Fibroblast of villous mesenchyme (primary cell): ENCODE measurements around the gene ZNF644. TPM values are rescaled to one million over a fixed set of nuclear protein-coding genes. Genes with fewer than 3 reads are reported as not detected.
"Not testable (repeated sequence)": the region's sequence is repeated elsewhere in the genome, so short reads cannot be mapped to it uniquely, and the experiment has no call there.

Experiments used
- DNase-seq: peaks from one replicate; pipeline ENCODE4 v3.0.0-alpha.2; 2010; ENCODE audit warnings: low read depth
- H3K4me3 ChIP-seq: 2 replicates; pipeline ENCODE4 v1.5.1; 2011; ENCODE audit warnings: low read depth, mild to moderate bottlenecking, low read length
- total RNA-seq: library from RNA; depleted of rRNA; stranded (reverse); fragments of >200 nt; gene quantifications from 2 replicates; pipeline ENCODE4 v1.2.3, GENCODE V29; 2012
- TF ChIP-seq, protein P1 (sequence below): IDR thresholded peaks from 2 replicates; pipeline ENCODE4 v1.5.1; 2012; ENCODE audit warnings: low read depth, mild to moderate bottlenecking, low read length; ENCODE audit not compliant: insufficient read depth

ZNF644 gene
- total RNA-seq, 1 donor: 92.4 TPM

DNA sequence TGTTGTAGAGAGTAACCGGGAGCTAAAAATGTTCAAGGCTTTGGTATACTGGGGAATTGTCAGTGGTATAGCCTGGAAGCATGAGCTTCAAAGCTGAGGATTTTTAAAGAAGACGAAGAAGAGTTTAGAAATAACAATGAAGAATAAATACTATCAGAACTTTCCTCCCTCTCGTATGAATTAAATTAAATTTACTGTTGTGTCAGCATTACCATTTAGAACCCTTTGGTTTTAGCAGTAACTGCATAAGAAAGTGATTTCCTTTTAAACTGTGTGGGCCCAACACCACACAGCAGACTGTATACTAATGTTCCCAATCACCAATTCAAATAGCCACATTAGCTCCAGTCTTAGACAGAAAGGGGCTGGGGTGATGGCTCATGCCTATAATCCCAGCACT is 122.6 kb downstream of the ZNF644 start:
- DNase-seq: no peak
- H3K4me3 ChIP-seq: no peak overlapping the region
- TF ChIP-seq, protein P1, sequence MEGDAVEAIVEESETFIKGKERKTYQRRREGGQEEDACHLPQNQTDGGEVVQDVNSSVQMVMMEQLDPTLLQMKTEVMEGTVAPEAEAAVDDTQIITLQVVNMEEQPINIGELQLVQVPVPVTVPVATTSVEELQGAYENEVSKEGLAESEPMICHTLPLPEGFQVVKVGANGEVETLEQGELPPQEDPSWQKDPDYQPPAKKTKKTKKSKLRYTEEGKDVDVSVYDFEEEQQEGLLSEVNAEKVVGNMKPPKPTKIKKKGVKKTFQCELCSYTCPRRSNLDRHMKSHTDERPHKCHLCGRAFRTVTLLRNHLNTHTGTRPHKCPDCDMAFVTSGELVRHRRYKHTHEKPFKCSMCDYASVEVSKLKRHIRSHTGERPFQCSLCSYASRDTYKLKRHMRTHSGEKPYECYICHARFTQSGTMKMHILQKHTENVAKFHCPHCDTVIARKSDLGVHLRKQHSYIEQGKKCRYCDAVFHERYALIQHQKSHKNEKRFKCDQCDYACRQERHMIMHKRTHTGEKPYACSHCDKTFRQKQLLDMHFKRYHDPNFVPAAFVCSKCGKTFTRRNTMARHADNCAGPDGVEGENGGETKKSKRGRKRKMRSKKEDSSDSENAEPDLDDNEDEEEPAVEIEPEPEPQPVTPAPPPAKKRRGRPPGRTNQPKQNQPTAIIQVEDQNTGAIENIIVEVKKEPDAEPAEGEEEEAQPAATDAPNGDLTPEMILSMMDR: no peak

DNA sequence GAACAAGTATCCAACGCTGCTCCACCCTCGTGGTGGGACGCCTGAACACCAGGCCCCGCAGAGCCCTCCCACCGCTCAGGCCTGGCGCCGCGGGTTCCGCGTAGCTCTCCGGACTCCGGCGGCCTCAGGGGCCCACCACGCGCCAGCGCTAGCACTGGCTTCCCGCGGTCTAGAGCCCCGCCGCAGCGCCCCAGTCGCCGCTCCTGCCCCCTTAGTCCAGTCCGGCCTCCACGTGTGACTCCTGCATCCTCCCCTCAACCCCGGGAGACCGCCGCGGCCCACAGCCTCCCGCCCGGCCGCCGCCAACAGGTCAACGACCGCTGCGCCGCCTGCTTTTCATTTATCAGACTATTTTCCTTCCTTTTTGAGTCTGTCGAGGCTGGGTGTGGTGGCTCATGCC is 128.2 kb downstream of the ZNF644 start:
- H3K4me3 ChIP-seq, DNase-seq: not testable (repeated sequence)

DNA sequence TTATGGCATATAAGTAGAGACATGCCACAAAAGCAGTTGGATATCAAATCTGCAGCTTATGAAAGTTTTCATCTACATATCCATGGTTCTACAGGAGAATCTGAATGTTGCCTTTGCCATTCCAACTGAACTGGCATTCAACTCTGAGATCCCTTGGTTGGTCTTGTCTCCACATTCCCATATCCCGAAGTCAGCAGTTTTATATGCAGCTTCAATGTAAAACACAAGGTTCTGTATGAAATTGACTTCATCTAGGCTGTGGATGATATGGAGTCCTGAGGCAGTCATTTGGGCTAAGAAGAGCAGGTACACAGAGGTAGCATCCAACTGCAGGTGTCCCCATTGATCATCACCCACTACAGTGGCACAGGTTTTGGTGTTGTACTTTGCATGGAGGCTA is 129.0 kb downstream of the ZNF644 start:
- DNase-seq, H3K4me3 ChIP-seq: not testable (repeated sequence)

DNA sequence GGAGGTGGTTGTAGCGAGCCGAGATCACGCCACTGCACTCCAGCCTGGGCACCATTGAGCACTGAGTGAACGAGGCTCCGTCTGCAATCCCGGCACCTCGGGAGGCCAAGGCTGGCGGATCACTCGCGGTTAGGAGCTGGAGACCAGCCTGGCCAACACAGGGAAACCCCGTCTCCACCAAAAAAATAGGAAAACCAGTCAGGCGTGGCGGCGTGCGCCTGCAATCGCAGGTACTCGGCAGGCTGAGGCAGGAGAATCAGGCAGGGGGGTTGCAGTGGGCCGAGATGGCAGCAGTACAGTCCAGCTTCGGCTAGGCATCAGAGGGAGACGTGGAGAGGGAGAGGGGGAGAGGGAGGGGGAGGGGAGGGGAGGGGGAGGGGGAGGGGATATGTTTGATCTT is 129.6 kb downstream of the ZNF644 start:
- not testable (repeated sequence) for DNase-seq, H3K4me3 ChIP-seq

DNA sequence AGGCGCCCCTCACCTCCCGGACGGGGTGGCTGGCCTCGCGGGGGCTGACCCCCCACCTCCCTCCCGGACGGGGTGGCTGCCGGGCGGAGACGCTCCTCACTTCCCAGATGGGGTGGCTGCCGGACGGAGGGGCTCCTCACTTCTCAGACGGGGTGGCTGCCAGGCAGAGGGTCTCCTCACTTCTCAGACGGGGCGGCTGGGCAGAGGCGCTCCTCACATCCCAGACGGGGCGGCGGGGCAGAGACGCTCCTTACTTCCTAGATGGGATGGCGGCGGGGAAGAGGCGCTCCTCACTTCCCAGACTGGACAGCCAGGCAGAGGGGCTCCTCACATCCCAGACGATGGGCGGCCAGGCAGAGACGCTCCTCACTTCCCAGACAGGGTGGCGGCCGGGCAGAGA is 130.1 kb downstream of the ZNF644 start:
- not testable (repeated sequence) for DNase-seq, H3K4me3 ChIP-seq

DNA sequence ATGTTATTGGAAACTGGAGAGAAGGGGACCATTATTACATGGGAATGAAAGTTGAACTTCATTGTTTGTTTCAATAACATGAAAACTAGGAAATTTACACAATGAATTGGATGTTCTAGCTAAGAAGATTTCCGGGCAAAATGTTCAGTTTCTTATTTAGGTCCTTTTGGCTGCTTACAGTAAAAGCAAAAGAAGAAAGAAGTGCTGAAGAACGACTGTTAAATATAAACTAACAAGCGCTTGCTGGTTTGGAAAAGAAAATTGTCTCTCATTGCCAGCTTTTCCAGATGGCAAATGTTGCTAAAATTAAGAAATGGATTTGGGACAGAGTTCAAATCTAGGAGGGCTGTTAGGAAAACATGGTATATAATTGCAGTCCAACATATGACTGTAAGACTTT is 139.6 kb downstream of the ZNF644 start:
- TF ChIP-seq, protein P1: no peak
- no peak overlapping the region for H3K4me3 ChIP-seq
- no peak for DNase-seq

DNA sequence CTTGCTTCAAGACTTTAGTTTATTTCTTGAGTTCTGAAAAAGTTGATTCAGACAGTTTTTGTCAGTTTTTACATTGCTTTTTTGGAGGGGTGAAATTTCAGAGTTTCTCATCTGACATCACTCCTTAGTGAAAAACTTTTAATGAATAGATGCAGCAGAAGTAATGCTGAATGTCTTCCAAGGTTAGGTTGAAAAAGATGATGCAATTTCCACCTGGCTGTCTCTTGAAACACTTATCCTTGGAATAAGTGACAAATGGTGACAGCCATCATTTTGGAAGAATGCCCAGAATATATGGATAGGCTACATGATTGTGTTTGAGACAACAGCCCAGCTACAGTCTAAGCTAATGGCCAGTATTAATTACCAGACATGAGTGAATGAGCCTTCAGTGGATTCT is 140.8 kb downstream of the ZNF644 start:
- TF ChIP-seq, protein P1: no peak
- H3K4me3 ChIP-seq: no peak overlapping the region
- DNase-seq: no peak

DNA sequence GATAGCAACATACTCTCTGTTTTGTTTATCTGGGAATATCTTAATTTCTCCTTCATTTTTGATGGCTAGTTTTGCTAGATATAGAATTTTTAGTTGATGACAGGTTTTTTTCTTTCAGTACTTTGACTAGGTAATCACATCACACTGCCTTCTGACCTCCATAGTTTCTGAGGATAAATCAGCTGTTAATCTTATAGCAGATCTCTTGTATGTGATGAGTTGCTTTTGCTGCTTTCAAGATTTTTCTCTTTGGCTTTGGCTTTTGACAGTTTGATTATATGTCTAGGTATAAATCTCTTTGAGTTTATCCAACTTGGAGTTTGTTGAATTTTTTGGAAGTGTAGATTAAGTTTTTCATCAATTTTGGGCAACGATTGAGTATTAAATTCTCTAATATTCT is 142.6 kb downstream of the ZNF644 start:
- H3K4me3 ChIP-seq: no peak overlapping the region
- TF ChIP-seq, protein P1: no peak
- DNase-seq: peak; percentile 4

DNA sequence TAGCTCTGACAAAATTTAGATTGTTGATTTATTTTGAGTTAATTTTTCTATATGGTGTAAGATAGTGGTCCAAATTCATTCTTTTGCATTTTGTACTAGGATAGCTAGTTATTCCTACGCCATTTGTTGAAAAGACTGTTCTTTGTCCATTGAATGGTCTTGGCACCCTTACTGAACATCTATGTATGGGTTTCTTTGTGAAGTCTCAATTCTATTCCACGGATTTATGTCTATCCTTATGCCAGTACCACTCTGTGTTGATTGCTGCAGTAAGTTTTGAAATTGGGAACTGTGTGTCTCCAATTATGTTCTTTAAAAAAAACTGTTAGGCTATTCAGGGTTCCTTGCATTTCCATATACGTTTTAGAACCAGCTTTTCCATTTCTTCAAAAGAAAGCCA is 145.7 kb downstream of the ZNF644 start:
- TF ChIP-seq, protein P1: no peak
- H3K4me3 ChIP-seq: no peak overlapping the region
- no peak for DNase-seq
